ENCODE results near the gene KLHDC7B. TPM values are rescaled to one million over a fixed set of nuclear protein-coding genes. Genes with fewer than 3 reads are reported as not detected.

KLHDC7B gene
- total and polyA plus RNA-seq, 5 donors from 2014 or later: 5.6 to 11.7 (median 7.2) TPM

DNA sequence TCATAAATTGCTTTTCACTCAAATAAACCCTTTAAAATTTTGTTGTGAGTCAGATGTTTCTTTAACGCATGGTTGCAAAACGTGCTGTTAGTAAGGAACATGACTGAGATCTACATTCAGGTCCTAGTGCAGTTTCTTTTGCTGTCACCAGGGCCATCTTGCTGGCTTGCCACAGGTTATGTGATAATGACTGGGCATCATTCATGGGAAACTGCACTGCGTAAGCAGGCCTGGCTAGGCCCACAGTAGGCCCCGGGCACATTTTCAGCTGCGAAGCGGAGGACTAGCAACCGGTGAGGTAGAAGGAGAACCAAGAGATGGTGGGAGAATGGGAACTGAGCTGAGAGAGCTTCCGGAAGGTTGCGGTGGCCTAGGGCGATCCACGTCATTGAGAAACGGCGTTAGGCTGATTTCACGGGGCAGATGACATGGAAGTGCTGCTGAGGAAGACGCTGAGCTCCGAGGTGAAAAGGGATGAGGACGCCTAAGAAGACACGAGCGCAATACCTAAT is 3.2 kb upstream of the KLHDC7B start:
- Mint-ChIP-seq H3K4me3 (peak overlapping the region; percentile 27 to 86 (median 54)), H3K27ac (peak overlapping the region; percentile 21 to 100 (median 86)), H3K36me3 (no peaks in the 10 kb centered on the region), H3K4me1 (peaks cover 14 to 64% (median 38%) of the 10 kb centered on the region in 4 donors), H3K27me3 (no peaks in the 10 kb centered on the region), H3K9me3 (peaks cover 0 to 3% (median 0%) of the 10 kb centered on the region in 7 donors)
- Histone ChIP-seq H3K4me1 (ENCODE audit: control insufficient read depth, insufficient read depth, low read length, poor library complexity, severe bottlenecking) (peaks cover 54% of the 10 kb centered on the region), H3K4me3 (ENCODE audit: low read depth, low read length) (no peak overlapping the region), H3K27me3 (ENCODE audit: control insufficient read depth, insufficient read depth, low read length) (no peaks in the 10 kb centered on the region), H3K27ac (ENCODE audit: insufficient read depth, low read length, poor library complexity, severe bottlenecking) (no peak overlapping the region), H3K9me3 (ENCODE audit: control insufficient read depth in 2 of 2, low read length in 2 of 2) (no peaks in the 10 kb centered on the region), H3K36me3 (ENCODE audit: control insufficient read depth, insufficient read depth, low read length) (no peaks in the 10 kb centered on the region)
- ATAC-seq (ENCODE audit: low read depth in 2 of 2) (no peak), DNase-seq (no peak)

DNA sequence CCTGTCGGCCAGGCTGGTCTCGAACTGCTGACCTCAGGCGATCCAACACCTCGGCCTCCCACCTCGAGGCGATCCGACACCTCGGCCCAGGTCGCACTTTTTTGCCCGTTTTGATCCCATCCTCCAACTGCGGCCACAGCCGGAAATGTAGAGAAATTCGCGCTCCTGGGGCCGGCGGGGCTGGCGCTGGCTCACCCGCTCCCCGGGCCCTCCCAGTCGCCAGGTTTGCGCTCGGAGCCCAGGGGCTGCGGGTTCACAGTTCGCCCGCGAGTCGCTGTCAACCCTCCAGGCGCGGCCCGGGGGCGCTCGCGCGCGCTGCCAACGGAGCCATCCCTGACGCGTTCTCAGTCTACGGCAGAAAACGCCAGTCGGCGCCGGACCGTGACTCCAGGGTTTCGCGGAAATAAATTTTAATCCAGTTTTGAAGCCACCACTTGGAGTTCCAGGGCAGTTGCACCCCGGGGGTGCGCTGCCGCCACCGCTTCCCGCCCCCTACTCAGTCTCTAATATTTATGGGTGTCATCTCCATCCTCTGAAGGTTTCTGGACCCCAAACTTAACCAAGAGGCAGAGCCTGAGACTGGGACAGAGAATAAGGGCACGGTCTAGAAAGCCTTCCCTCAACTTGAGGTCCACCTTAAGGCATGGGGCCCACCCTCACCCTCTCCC is 1.5 kb upstream of the KLHDC7B start:
- ATAC-seq (ENCODE audit: low read depth in 2 of 2): peak; percentile 48 to 50
- H3K4me1 Mint-ChIP-seq: peaks cover 14 to 57% (median 32%) of the 10 kb centered on the region in 4 donors
- Histone ChIP-seq H3K4me1 (ENCODE audit: control insufficient read depth, insufficient read depth, low read length, poor library complexity, severe bottlenecking) (peaks cover 52% of the 10 kb centered on the region), H3K27ac (ENCODE audit: insufficient read depth, low read length, poor library complexity, severe bottlenecking) (peak overlapping the region; percentile 83), H3K9me3 (ENCODE audit: control insufficient read depth in 2 of 2, low read length in 2 of 2) (no peaks in the 10 kb centered on the region), H3K36me3 (ENCODE audit: control insufficient read depth, insufficient read depth, low read length) (no peaks in the 10 kb centered on the region), H3K4me3 (ENCODE audit: low read depth, low read length) (peak overlapping the region; percentile 63), H3K27me3 (ENCODE audit: control insufficient read depth, insufficient read depth, low read length) (no peaks in the 10 kb centered on the region)
- peak overlapping the region; percentile 70 to 84 (median 77) for H3K4me3 Mint-ChIP-seq
- peaks cover 0 to 3% (median 0%) of the 10 kb centered on the region in 7 donors for H3K9me3 Mint-ChIP-seq
- H3K27ac Mint-ChIP-seq: peak overlapping the region; percentile 78 to 96 (median 83)
- H3K27me3 Mint-ChIP-seq: no peaks in the 10 kb centered on the region
- no peaks in the 10 kb centered on the region for H3K36me3 Mint-ChIP-seq
- peak; percentile 70 to 85 (median 75) for DNase-seq

DNA sequence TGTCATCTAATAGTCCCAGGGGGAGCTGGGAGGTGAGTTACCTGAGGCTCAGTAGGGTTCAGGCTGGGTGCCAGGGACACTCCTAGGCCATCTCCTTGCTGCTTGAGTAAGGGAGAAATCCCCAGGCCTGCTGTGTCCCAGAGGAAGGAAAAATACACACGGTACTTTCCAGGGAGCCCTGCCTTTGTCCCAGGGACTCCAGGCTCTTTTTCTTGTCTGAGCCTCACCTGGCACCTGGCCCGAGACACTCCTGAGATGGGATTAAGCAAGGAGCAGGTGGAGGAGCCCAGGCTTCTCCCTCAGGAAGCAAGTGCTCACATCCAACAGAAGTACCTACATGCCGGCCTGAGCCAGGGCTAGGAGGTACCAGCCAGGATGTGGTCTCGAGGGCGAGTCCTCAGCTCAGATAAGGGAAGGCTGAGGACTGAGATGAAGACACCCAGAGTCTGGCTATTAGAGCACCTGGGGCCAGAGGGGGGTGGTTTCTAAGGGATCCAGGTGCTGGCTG is 899 bp upstream of the KLHDC7B start:
- H3K27ac ChIP-seq (ENCODE audit: insufficient read depth, low read length, poor library complexity, severe bottlenecking): peak overlapping the region; percentile 83
- peak overlapping the region; percentile 63 for H3K4me3 ChIP-seq (ENCODE audit: low read depth, low read length)
- peak overlapping the region; percentile 73 to 96 (median 78) for H3K27ac Mint-ChIP-seq
- H3K36me3 Mint-ChIP-seq: no peaks in the 10 kb centered on the region
- H3K4me1 ChIP-seq (ENCODE audit: control insufficient read depth, insufficient read depth, low read length, poor library complexity, severe bottlenecking): peaks cover 53% of the 10 kb centered on the region
- H3K4me3 Mint-ChIP-seq: peak overlapping the region; percentile 70 to 84 (median 77)
- H3K9me3 Mint-ChIP-seq: no peaks in the 10 kb centered on the region
- no peaks in the 10 kb centered on the region for H3K27me3 ChIP-seq (ENCODE audit: control insufficient read depth, insufficient read depth, low read length)
- no peaks in the 10 kb centered on the region for H3K9me3 ChIP-seq (ENCODE audit: control insufficient read depth in 2 of 2, low read length in 2 of 2)
- peaks cover 8 to 54% (median 28%) of the 10 kb centered on the region in 4 donors for H3K4me1 Mint-ChIP-seq
- DNase-seq: peak in 1 of 3 donors; percentile 81
- no peaks in the 10 kb centered on the region for H3K27me3 Mint-ChIP-seq
- no peaks in the 10 kb centered on the region for H3K36me3 ChIP-seq (ENCODE audit: control insufficient read depth, insufficient read depth, low read length)
- no peak for ATAC-seq (ENCODE audit: low read depth in 2 of 2)

DNA sequence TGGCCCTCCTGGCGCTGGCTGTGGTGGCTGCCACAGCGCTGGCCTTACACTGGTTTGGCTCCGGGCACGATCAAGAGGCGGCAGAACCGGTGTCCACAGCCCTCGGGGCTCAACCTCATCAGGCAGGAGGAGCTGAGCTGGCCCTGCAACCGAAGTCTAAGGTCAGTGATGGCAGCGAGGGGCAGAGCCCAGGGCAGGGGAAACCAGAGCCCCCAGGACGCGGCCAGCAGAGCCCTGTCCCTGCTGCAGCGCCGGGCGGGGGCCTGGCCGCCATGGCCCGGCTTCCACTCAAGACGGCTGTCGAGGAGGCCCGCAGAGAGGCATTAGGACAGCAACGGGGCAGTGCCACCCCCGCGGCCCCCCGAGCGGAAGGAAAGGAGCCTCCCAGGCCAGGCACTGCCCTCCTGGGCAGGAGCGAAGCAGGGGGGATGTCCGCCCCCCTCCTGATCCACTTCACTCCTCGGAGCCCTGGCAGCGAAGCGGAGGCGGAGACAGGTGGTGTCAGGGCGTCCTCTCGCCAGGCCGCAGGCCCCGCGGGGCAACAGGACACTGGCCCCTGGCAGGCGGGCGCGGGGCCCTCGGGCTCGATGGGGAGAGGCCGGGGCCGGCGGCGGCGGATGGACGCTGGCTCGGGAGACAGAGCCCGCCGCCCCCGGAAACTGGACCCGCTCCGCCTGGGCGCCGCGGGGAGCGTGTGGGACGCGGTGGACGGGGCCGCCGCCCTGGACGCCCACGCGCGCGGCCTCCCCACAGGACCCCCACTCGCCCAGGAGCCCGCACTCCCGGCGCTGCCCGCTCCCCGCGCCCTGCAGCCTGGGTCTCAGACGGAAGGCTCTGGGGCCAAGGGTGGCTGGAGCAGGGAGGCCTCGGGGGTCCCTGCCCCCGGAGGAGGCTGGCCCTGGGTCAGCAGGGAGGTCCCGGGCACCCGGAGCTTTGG is 895 bp downstream of the KLHDC7B start:
- no peaks in the 10 kb centered on the region for H3K27me3 Mint-ChIP-seq
- H3K4me1 ChIP-seq (ENCODE audit: control insufficient read depth, insufficient read depth, low read length, poor library complexity, severe bottlenecking): peaks cover 52% of the 10 kb centered on the region
- H3K4me3 ChIP-seq (ENCODE audit: low read depth, low read length): no peak overlapping the region
- H3K27me3 ChIP-seq (ENCODE audit: control insufficient read depth, insufficient read depth, low read length): no peaks in the 10 kb centered on the region
- H3K4me3 Mint-ChIP-seq: peak overlapping the region in 3 of 4 donors; percentile 43 to 84 (median 71)
- peaks cover 7 to 56% (median 28%) of the 10 kb centered on the region in 4 donors for H3K4me1 Mint-ChIP-seq
- no peak for DNase-seq
- no peaks in the 10 kb centered on the region for H3K36me3 ChIP-seq (ENCODE audit: control insufficient read depth, insufficient read depth, low read length)
- H3K9me3 Mint-ChIP-seq: no peaks in the 10 kb centered on the region
- H3K27ac Mint-ChIP-seq: peak overlapping the region in 1 of 3 donors; percentile 67
- peak overlapping the region; percentile 14 for H3K27ac ChIP-seq (ENCODE audit: insufficient read depth, low read length, poor library complexity, severe bottlenecking)
- no peaks in the 10 kb centered on the region for H3K36me3 Mint-ChIP-seq
- no peak for ATAC-seq (ENCODE audit: low read depth in 2 of 2)
- H3K9me3 ChIP-seq (ENCODE audit: control insufficient read depth in 2 of 2, low read length in 2 of 2): no peaks in the 10 kb centered on the region

DNA sequence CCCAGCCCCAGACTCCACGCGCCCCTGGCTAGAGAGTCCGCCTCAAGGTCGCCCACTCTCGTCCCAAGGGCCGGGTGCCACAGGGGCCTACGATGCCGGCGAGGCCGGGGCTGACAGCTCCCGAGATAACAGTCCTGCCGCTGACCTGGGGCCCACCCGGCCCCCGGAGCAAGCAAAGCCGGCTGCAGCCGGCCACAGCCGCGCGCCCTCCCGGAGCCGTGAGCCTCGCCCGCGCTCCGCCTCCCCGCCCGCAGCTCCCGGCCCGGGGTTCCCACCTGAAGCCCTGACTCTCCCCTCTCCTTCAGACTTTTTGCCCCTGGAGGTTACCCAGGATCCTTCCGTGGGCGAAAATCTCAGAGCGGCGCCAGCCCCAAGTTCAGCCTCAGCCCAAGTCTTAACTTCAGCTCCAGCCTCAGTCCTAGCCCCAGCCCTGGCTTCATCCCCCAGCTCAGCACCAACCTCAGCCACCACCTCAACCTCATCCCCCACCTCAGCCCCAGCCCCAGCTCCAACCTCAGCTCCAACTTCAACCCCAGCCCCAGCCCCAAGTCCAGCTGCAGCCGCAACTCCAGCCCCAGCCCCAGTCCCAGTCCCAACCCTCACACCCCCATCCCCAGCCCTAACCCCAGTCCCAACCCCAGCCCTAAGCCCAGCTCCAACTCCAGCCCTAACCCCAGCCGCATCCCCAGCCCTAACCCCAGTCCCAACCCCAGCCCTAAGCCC is 1.7 kb downstream of the KLHDC7B start:
- Histone ChIP-seq H3K27ac (ENCODE audit: insufficient read depth, low read length, poor library complexity, severe bottlenecking) (peak overlapping the region; percentile 83), H3K9me3 (ENCODE audit: control insufficient read depth in 2 of 2, low read length in 2 of 2) (no peaks in the 10 kb centered on the region), H3K36me3 (ENCODE audit: control insufficient read depth, insufficient read depth, low read length) (no peaks in the 10 kb centered on the region), H3K4me1 (ENCODE audit: control insufficient read depth, insufficient read depth, low read length, poor library complexity, severe bottlenecking) (peaks cover 52% of the 10 kb centered on the region), H3K27me3 (ENCODE audit: control insufficient read depth, insufficient read depth, low read length) (no peaks in the 10 kb centered on the region), H3K4me3 (ENCODE audit: low read depth, low read length) (no peak overlapping the region)
- Mint-ChIP-seq H3K4me1 (peaks cover 3 to 50% (median 25%) of the 10 kb centered on the region in 4 donors), H3K9me3 (no peaks in the 10 kb centered on the region), H3K27me3 (no peaks in the 10 kb centered on the region), H3K27ac (peak overlapping the region; percentile 46 to 84 (median 72)), H3K4me3 (peak overlapping the region in 2 of 4 donors; percentile 41 to 79), H3K36me3 (no peaks in the 10 kb centered on the region)
- ATAC-seq (ENCODE audit: low read depth in 2 of 2) (no peak), DNase-seq (no peak)

DNA sequence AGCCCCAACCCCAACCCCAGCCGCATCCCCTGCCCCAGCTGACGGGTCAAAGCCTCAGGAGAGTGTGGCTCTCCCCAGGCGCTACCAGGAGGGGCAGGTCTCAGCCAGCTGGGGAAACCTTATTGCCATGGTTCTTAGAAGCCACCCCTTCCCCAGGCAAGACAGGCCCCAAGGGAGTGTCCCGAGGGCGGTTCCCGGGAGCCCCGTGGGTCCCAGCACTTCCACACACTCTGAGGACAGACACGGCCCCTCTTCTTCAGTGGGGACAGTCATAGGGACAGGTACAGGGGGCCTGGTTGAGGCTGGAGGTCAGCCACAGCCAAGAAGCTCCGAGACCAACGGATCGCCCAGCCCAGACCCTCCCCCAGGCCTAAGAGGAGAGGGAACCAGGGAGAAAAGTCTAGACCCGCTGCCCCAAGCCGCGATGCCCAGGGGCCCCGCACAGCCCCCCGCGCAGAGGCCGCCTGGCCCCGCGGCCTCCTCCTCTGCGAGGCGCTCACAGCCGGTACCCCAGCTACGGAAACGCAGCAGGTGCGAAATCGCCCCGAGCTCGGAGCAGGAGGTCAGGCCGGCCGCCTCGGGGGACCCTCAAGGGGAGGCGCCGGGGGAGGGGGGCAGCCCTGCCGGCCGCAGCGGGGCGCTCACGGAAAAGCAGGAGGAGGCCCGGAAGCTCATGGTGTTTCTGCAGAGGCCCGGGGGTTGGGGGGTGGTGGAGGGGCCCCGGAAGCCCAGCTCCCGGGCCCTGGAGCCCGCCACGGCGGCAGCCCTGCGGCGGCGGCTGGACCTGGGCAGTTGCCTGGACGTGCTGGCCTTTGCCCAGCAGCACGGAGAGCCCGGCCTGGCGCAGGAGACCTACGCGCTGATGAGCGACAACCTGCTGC is 2.6 kb downstream of the KLHDC7B start:
- H3K27me3 ChIP-seq (ENCODE audit: control insufficient read depth, insufficient read depth, low read length): no peaks in the 10 kb centered on the region
- H3K27me3 Mint-ChIP-seq: no peaks in the 10 kb centered on the region
- peaks cover 52% of the 10 kb centered on the region for H3K4me1 ChIP-seq (ENCODE audit: control insufficient read depth, insufficient read depth, low read length, poor library complexity, severe bottlenecking)
- H3K27ac Mint-ChIP-seq: peak overlapping the region; percentile 72 to 92 (median 92)
- no peak overlapping the region for H3K4me3 ChIP-seq (ENCODE audit: low read depth, low read length)
- ATAC-seq (ENCODE audit: low read depth in 2 of 2) (peak; percentile 61 to 66), DNase-seq (peak; percentile 53 to 77 (median 69))
- no peaks in the 10 kb centered on the region for H3K9me3 Mint-ChIP-seq
- H3K9me3 ChIP-seq (ENCODE audit: control insufficient read depth in 2 of 2, low read length in 2 of 2): no peaks in the 10 kb centered on the region
- peak overlapping the region; percentile 83 for H3K27ac ChIP-seq (ENCODE audit: insufficient read depth, low read length, poor library complexity, severe bottlenecking)
- H3K36me3 ChIP-seq (ENCODE audit: control insufficient read depth, insufficient read depth, low read length): no peaks in the 10 kb centered on the region
- H3K4me1 Mint-ChIP-seq: peaks cover 0 to 48% (median 21%) of the 10 kb centered on the region in 4 donors
- no peaks in the 10 kb centered on the region for H3K36me3 Mint-ChIP-seq
- peak overlapping the region; percentile 67 to 80 (median 74) for H3K4me3 Mint-ChIP-seq

All from CD4-positive, CD25-positive, alpha-beta regulatory T cell (primary cell).